Measurements from ENCODE around the gene TPCN2.

DNA sequence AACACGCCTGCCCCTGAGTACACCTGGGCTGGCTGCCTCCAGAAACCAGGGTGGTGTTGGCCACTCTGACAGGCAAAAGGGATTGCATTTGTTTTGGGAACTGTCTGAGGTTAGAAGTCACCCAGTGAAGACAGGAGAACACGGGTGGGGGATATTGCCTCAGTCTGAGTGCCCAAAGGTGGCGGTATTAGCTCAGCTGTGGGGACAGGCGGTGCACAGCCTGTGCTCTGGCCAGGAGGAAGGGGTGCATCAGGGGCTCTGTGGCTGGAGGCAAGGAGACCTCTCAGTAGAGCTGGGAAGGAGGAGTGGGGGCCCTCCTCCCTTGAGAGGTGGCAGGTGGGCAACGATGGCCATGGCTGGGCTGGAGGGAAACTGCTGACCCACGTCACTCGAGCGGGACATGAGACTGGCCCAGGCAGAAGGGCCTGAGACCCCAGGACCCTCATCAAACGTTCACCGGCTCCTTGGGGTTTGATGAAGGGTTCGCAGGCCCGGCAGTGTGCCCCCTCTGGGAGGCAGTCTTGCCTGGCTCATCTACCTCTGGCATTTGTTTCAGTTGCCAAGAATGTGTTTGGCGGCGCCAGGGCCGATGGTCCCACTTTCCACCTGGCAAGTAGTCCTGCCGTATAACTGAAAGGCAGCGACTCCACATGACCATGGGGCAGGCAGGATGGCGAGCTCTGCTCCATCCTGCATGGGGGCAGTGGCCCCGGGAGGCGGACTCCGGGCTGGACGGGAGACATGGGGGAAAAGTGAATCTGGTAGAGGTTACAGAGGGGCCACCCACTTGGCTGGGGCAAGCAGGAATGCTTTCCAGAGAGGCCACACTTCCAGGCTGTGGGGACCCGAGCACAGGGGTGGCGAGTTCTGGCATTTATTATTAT, 54.2 kb downstream of the TPCN2 start:
- TF ChIP-seq, protein P1, sequence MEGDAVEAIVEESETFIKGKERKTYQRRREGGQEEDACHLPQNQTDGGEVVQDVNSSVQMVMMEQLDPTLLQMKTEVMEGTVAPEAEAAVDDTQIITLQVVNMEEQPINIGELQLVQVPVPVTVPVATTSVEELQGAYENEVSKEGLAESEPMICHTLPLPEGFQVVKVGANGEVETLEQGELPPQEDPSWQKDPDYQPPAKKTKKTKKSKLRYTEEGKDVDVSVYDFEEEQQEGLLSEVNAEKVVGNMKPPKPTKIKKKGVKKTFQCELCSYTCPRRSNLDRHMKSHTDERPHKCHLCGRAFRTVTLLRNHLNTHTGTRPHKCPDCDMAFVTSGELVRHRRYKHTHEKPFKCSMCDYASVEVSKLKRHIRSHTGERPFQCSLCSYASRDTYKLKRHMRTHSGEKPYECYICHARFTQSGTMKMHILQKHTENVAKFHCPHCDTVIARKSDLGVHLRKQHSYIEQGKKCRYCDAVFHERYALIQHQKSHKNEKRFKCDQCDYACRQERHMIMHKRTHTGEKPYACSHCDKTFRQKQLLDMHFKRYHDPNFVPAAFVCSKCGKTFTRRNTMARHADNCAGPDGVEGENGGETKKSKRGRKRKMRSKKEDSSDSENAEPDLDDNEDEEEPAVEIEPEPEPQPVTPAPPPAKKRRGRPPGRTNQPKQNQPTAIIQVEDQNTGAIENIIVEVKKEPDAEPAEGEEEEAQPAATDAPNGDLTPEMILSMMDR (IDR thresholded peaks at IDR 0.05), result no peak
- TF ChIP-seq POLR2A (IDR thresholded peaks at IDR 0.05), result no peak
